HG03342 (cell line): ENCODE data around the gene LRMDA.
"Not testable (repeated sequence)": the region's sequence is repeated elsewhere in the genome, so short reads cannot be mapped to it uniquely, and the experiment has no call there.

Source experiments
- ATAC-seq: cut with Tn5 transposase; IDR thresholded peaks from one replicate; pipeline ENCODE4 v1.9.1; 2021; ENCODE audit warnings: mild to moderate bottlenecking, moderate library complexity; ENCODE audit not compliant: unreplicated experiment

LRMDA gene

DNA sequence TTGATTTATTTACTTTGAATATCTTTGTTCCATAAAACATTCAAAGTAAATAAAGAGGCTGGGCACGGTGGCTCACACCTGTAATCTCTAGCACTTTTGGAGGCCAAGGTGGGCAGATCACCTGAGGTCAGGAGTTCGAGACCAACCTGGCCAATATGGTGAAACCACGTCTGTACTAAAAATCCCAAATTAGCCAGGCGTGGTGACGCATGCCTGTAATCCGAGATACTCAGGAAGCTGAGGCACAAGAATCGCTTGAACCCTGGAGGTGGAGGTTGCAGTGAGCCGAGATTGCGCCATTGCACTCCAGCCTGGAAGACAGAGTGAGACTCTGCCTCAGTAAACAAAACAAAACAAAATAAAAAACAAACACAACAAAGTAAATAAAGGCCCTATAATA is 1153.0 kb downstream of the LRMDA start:
- not testable (repeated sequence) for ATAC-seq
